H9 (cell line): ENCODE results near the gene FBXO17. TPM values are rescaled to one million over a fixed set of nuclear protein-coding genes. Genes with fewer than 3 reads are reported as not detected.

ENCODE experiments used
- DNase-seq: peaks from one replicate; pipeline ENCODE4 v3.0.0-alpha.2; 2017
- H2AFZ ChIP-seq: one replicate; pipeline ENCODE4 v1.6.1; 2013; ENCODE audit warnings: mild to moderate bottlenecking, low read length, control low read depth, moderate library complexity
- H2AK5ac ChIP-seq: 2 replicates; pipeline ENCODE4 v1.6.1; 2013; ENCODE audit warnings: low read length, control low read depth, mixed read lengths; ENCODE audit not compliant: insufficient read length
- H2BK120ac ChIP-seq: one replicate; pipeline ENCODE4 v1.6.1; 2013; ENCODE audit warnings: low read depth, mild to moderate bottlenecking, low read length, control low read depth, inconsistent platforms; ENCODE audit not compliant: poor library complexity, severe bottlenecking
- H2BK12ac ChIP-seq: 2 replicates; pipeline ENCODE4 v1.6.1; 2013; ENCODE audit warnings: low read length, control low read depth, mixed read lengths, low read depth; ENCODE audit not compliant: insufficient read length
- H2BK15ac ChIP-seq: 2 replicates; pipeline ENCODE4 v1.6.1; 2013; ENCODE audit warnings: low read depth, low read length, control low read depth
- H2BK20ac ChIP-seq: one replicate; pipeline ENCODE4 v1.6.1; 2013; ENCODE audit warnings: low read depth, mild to moderate bottlenecking, low read length, control low read depth, inconsistent platforms; ENCODE audit not compliant: poor library complexity, severe bottlenecking
- H2BK5ac ChIP-seq: 2 replicates; pipeline ENCODE4 v1.6.1; 2013; ENCODE audit warnings: low read length, control low read depth, mixed read lengths; ENCODE audit not compliant: insufficient read length
- H3K14ac ChIP-seq: 2 replicates; pipeline ENCODE4 v1.6.1; 2013; ENCODE audit warnings: low read length, control low read depth; ENCODE audit not compliant: insufficient read depth
- H3K18ac ChIP-seq: 2 replicates; pipeline ENCODE4 v1.6.1; 2013; ENCODE audit warnings: low read depth, mild to moderate bottlenecking, mixed read lengths, low read length, control low read depth; ENCODE audit not compliant: insufficient read length
- H3K23ac ChIP-seq: 2 replicates; pipeline ENCODE4 v1.6.1; 2013; ENCODE audit warnings: low read length, control low read depth, mixed read lengths, low read depth; ENCODE audit not compliant: insufficient read length
- H3K23me2 ChIP-seq: 2 replicates; pipeline ENCODE4 v1.6.1; 2013; ENCODE audit warnings: low read depth, mild to moderate bottlenecking, mixed read lengths, low read length, control low read depth; ENCODE audit not compliant: insufficient read length, poor library complexity, severe bottlenecking
- H3K27ac ChIP-seq: 2 replicates; pipeline ENCODE4 v1.5.1; 2013; ENCODE audit warnings: low read length, control low read depth, mixed read lengths, low read depth; ENCODE audit not compliant: insufficient read length
- H3K27me3 ChIP-seq: 2 replicates; pipeline ENCODE4 v1.6.1; 2013; ENCODE audit warnings: low read length, control low read depth, inconsistent platforms; ENCODE audit not compliant: insufficient read depth
- H3K4ac ChIP-seq: 2 replicates; pipeline ENCODE4 v1.6.1; 2013; ENCODE audit warnings: low read depth, mild to moderate bottlenecking, control low read depth, inconsistent platforms, low read length, moderate library complexity
- H3K4me1 ChIP-seq: 2 replicates; pipeline ENCODE4 v1.6.1; 2013; ENCODE audit warnings: low read length, control low read depth, inconsistent platforms; ENCODE audit not compliant: insufficient read depth
- H3K4me2 ChIP-seq: 2 replicates; pipeline ENCODE4 v1.6.1; 2013; ENCODE audit warnings: low read length, control low read depth, mixed read lengths; ENCODE audit not compliant: insufficient read length, insufficient read depth
- H3K56ac ChIP-seq: 2 replicates; pipeline ENCODE4 v1.6.1; 2013; ENCODE audit warnings: low read depth, mild to moderate bottlenecking, mixed read lengths, low read length, control low read depth; ENCODE audit not compliant: insufficient read length
- H3K79me1 ChIP-seq: 2 replicates; pipeline ENCODE4 v1.6.1; 2013; ENCODE audit warnings: low read depth, mild to moderate bottlenecking, moderate library complexity, low read length, control low read depth, inconsistent platforms; ENCODE audit not compliant: insufficient read depth, poor library complexity, severe bottlenecking
- H3K79me2 ChIP-seq: 2 replicates; pipeline ENCODE4 v1.6.1; 2013; ENCODE audit warnings: low read length, control low read depth, inconsistent platforms; ENCODE audit not compliant: insufficient read depth
- H3K9ac ChIP-seq: 2 replicates; pipeline ENCODE4 v1.6.1; 2013; ENCODE audit warnings: low read length, control low read depth, mixed read lengths; ENCODE audit not compliant: insufficient read length; ENCODE audit errors: extremely low read depth
- H3K9me3 ChIP-seq: one replicate; pipeline ENCODE4 v1.6.1; 2013; ENCODE audit warnings: low read depth, low read length, inconsistent platforms; ENCODE audit not compliant: control insufficient read depth
- H3T11ph ChIP-seq: one replicate; pipeline ENCODE4 v1.6.1; 2013; ENCODE audit warnings: mild to moderate bottlenecking, low read length, control low read depth, inconsistent platforms
- H4K20me1 ChIP-seq: one replicate; pipeline ENCODE4 v1.6.1; 2013; ENCODE audit not compliant: control insufficient read depth, insufficient read length, insufficient read depth
- H4K5ac ChIP-seq: 2 replicates; pipeline ENCODE4 v1.6.1; 2013; ENCODE audit warnings: low read depth, mild to moderate bottlenecking, mixed read lengths, low read length, control low read depth; ENCODE audit not compliant: insufficient read length
- H4K8ac ChIP-seq: replicated peaks from 2 replicates; pipeline ENCODE4 v1.6.1; 2013; ENCODE audit warnings: low read length, control low read depth, mixed read lengths, low read depth; ENCODE audit not compliant: insufficient read length
- H4K91ac ChIP-seq: 2 replicates; pipeline ENCODE4 v1.6.1; 2013; ENCODE audit warnings: low read depth, mild to moderate bottlenecking, moderate library complexity, mixed read lengths, low read length, control low read depth; ENCODE audit not compliant: insufficient read length
- H3K27ac Mint-ChIP-seq, 3 experiments: 2 replicates in 2 of 3; 3 replicates in 1 of 3; pipeline ENCODE4 v1.8.0; 2020 to 2021; ENCODE audit warnings: mixed read lengths in 3 of 3, mild to moderate bottlenecking in 1 of 3, moderate library complexity in 1 of 3
- H3K27me3 Mint-ChIP-seq: 2 replicates; pipeline ENCODE4 v1.8.0; 2021; ENCODE audit warnings: low read depth, mild to moderate bottlenecking, moderate library complexity, mixed read lengths
- H3K36me3 Mint-ChIP-seq, 3 experiments: 2 replicates in 2 of 3; 3 replicates in 1 of 3; pipeline ENCODE4 v1.8.0; 2020 to 2021; ENCODE audit warnings: low read depth in 3 of 3, mixed read lengths in 3 of 3; ENCODE audit not compliant: insufficient read depth in 1 of 3
- H3K4me1 Mint-ChIP-seq, 2 experiments: 2 replicates each; pipeline ENCODE4 v1.8.0; 2020; ENCODE audit warnings: mixed read lengths in 2 of 2
- H3K4me3 Mint-ChIP-seq, 2 experiments: 2 replicates in 1 of 2; 3 replicates in 1 of 2; pipeline ENCODE4 v1.8.0; 2020 to 2021; ENCODE audit warnings: mild to moderate bottlenecking in 2 of 2, mixed read lengths in 2 of 2, moderate library complexity in 1 of 2
- H3K9me3 Mint-ChIP-seq, 2 experiments: 2 replicates in 1 of 2; 3 replicates in 1 of 2; pipeline ENCODE4 v1.8.0; 2020; ENCODE audit warnings: mild to moderate bottlenecking in 2 of 2, mixed read lengths in 2 of 2, moderate library complexity in 1 of 2
- CTCF ChIP-seq: fragments of 200-600 bp; sonication (generic); conservative IDR thresholded peaks from 3 replicates; pipeline ENCODE4 v1.8.0; 2021; ENCODE audit warnings: antibody characterized with exemption, mild to moderate bottlenecking
- WGBS: extraction: QIAGEN DNeasy Blood & Tissue Kit; methylation state at CpG from one replicate; pipeline ENCODE4 v1.1.7; 2013; ENCODE audit warnings: missing lambda C conversion rate, low lambda C conversion rate, mixed read lengths; ENCODE audit not compliant: insufficient read length; ENCODE audit errors: extremely low coverage; 5-methylcytosine and 5-hydroxymethylcytosine counted together
- total RNA-seq: library from RNA; stranded (reverse); gene quantifications from 2 replicates; pipeline ENCODE4 v1.2.1, GENCODE V29; 2021

FBXO17 gene
- total RNA-seq, 1 experiment from 2014 or later, result 25.5 TPM

DNA sequence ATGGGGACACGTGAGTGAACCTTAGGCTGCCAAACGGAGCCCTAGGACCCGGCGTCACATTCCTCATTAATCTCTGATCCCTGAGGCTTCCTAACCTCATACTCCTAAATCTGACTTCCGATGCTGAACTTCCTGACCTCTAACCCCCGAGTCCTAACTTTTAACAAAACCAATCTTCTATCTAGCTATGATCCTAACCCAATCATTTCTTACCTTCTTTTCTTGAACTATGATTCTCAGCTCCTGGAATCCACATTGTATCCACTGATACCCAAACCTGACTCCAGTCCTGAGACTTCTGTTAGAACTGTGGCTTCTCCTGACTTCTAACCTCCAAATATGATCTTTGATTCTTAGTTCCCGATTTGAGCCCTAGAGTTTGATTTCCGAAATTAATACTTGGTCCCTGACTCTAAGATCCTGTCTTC is 75.3 kb downstream of the FBXO17 start:
- H4K20me1 ChIP-seq, result no peaks in the 10 kb centered on the region
- no peak overlapping the region for H2BK15ac ChIP-seq
- no peak overlapping the region for H3T11ph ChIP-seq
- H3K23me2 ChIP-seq, result no peaks in the 10 kb centered on the region
- H3K79me1 ChIP-seq, result no peaks in the 10 kb centered on the region
- no peak overlapping the region for H4K91ac ChIP-seq
- Mint-ChIP-seq H3K27ac (peak overlapping the region; percentile 17 to 97 (median 88); a peak in 6 of 7 replicates), H3K27me3 (peaks cover 15% of the 10 kb centered on the region), H3K4me3 (peak overlapping the region; percentile 81 to 86), H3K36me3 (peaks cover 2 to 15% (median 11%) of the 10 kb centered on the region in 3 experiments; a peak in 6 of 7 replicates), H3K9me3 (peaks cover 0 to 3% of the 10 kb centered on the region in 2 experiments; a peak in 1 of 5 replicates), H3K4me1 (peaks cover 15 to 18% of the 10 kb centered on the region in 2 experiments)
- H2BK5ac ChIP-seq, result no peak overlapping the region
- no peak overlapping the region for H2BK120ac ChIP-seq
- no peak overlapping the region for H4K8ac ChIP-seq
- H3K4me1 ChIP-seq, result peaks cover 2% of the 10 kb centered on the region; the same call in 1 of the 2 replicates
- H2BK20ac ChIP-seq, result no peak overlapping the region
- H3K79me2 ChIP-seq, result no peaks in the 10 kb centered on the region
- H4K5ac ChIP-seq, result no peak overlapping the region
- peak overlapping the region; percentile 76 for H3K4me2 ChIP-seq
- no peaks in the 10 kb centered on the region for H3K27me3 ChIP-seq
- no peak for TF ChIP-seq CTCF
- H3K27ac ChIP-seq, result no peak overlapping the region
- no peak overlapping the region for H2BK12ac ChIP-seq
- WGBS, result no CpG with 5 or more reads among the region's 8 CpGs
- no peak overlapping the region for H3K23ac ChIP-seq
- no peak overlapping the region for H3K56ac ChIP-seq
- no peaks in the 10 kb centered on the region for H3K9me3 ChIP-seq
- peak overlapping the region; percentile 74 for H3K9ac ChIP-seq
- H2AK5ac ChIP-seq, result no peak overlapping the region
- H3K18ac ChIP-seq, result peak overlapping the region; percentile 92
- H3K4ac ChIP-seq, result no peak overlapping the region
- no peak for DNase-seq
- peak overlapping the region; percentile 95 for H3K14ac ChIP-seq
- no peak overlapping the region for H2AFZ ChIP-seq
